GM18951 (cell line): ENCODE data around the gene ZFR2.

ENCODE experiments used
- POLR2A ChIP-seq: IDR thresholded peaks from 4 replicates; pipeline ENCODE4 v1.6.1; 2011; ENCODE audit warnings: mild to moderate bottlenecking; ENCODE audit not compliant: insufficient read length, insufficient read depth; ENCODE audit errors: extremely low read depth
- in situ Hi-C: fragments of 300-500 bp; cut with MboI; formaldehyde crosslinking; loops from one replicate; pipeline ENCODE4 v1.12.0; 2022; ENCODE audit warnings: low sequenced_read_pairs, mixed read lengths, inconsistent platforms; ENCODE audit not compliant: unreplicated experiment

ZFR2 gene

DNA sequence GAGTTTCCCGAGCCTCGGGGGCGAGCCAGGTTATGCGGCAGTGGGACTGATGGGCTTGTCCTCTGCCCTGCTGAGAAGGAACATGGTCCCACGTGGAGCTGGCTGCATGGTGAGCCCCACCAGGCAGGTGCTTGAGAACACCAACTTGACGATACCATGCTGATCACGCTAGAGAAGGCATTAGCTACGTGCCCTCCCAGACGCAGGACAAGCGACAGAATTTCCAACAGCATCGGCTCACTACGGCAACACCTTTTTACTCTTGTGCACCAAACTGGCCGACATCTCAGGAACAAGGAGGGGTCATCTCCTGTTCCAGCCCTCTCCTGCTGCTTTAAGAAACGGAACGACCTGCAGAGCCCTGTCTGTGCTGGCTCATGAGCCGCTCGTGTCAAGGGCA lies 8.3 kb downstream of the ZFR2 start:
- in situ Hi-C loops, result no loop called here

DNA sequence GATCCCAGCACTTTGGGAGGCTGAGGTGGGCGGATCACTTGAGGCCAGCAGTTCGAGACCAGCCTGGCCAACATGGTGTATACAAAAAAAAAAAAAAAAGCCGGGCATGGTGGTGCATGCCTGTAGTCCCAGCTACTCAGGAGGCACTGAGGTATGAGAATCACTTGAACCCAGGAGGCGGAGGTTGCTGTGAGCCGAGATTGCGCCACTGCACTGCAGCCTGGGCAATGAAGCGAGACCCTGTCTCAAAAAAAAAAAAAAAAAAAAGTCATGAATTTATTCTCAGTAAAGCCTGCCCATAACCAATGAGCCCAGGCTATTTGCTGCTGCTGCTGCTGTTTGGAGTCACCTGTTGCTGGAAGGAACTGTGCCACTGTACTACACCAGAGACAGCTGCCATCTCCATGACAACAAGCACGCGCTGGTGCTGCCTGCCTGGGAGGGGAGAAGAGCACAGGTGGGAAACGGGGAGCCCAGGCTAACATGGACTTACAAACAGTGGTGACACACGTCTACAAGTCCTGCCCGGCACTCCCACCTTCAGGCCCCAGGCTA lies 11.3 kb downstream of the ZFR2 start:
- in situ Hi-C loops, result no loop called here
- no peak for TF ChIP-seq POLR2A

More for the DNA sequence above, 8.3 kb downstream of the ZFR2 start:
- TF ChIP-seq POLR2A, result no peak

DNA sequence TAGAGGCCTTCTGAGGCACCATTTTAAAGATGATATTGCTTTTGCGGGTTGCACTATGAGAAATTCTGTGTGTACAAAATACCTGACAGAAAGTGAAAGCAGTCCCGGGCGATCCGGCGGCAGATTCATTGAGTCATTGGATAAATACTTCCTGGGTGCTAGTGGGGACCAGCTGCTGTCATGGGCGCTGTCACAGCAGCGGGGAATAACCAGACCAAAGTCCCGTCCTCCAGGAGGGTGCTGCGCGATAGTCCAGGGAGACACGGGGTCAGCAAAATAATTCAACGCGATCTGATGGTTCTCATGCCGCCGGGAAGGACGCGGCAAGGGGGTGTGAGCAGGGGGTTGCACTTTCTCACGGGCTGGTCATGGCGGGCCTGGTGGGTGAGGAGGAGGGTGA lies 13.5 kb downstream of the ZFR2 start:
- in situ Hi-C loops, result no loop called here
- TF ChIP-seq POLR2A, result no peak

DNA sequence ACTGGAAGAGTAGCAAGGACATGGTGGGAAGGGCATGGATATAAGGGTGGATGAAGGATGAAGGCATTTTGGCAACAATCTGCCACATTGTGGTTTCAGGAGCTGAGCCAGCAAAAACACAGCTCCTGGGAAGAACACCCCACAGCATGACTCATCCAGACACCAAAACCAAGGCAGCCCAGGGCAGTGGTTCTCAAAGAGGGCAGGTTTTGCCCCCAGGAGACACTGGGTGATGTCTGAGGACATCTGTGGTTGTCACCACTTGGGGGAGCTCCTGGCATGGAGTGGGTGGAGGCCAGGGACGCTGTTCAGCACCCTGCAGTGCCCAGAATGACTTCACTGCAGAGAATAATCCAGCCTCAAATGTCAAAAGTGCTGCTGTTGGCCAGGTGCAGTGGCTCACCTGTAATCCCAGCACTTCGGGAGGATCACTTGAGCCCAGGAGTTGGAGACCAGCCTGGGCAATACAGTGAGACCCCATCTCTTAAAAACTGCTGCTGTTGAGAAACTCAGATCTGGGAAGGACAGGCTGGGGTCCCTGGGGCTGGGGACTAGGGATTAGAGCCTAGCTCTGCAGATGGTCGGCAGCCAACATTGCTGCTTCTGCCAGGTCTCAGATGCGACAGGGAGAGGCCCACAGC lies 16.1 kb downstream of the ZFR2 start:
- in situ Hi-C loops, result no loop called here

GRCh38 chr19:3852177-3852511 lies 16.7 kb downstream of the ZFR2 start:
- in situ Hi-C loops, result no loop called here
- TF ChIP-seq POLR2A, result no peak

More for the DNA sequence above, 16.1 kb downstream of the ZFR2 start:
- no peak for TF ChIP-seq POLR2A

- in situ Hi-C loops, result no loop called here
- TF ChIP-seq POLR2A, result no peak
Observed at GRCh38 chr19:3851254-3852176, 17.3 kb downstream of the ZFR2 start.

GRCh38 chr19:3850320-3850972 lies 18.4 kb downstream of the ZFR2 start:
- in situ Hi-C loops, result no loop called here
- TF ChIP-seq POLR2A, result no peak

GRCh38 chr19:3849787-3850186 lies 19.1 kb downstream of the ZFR2 start:
- no peak for TF ChIP-seq POLR2A
- in situ Hi-C loops, result no loop called here

DNA sequence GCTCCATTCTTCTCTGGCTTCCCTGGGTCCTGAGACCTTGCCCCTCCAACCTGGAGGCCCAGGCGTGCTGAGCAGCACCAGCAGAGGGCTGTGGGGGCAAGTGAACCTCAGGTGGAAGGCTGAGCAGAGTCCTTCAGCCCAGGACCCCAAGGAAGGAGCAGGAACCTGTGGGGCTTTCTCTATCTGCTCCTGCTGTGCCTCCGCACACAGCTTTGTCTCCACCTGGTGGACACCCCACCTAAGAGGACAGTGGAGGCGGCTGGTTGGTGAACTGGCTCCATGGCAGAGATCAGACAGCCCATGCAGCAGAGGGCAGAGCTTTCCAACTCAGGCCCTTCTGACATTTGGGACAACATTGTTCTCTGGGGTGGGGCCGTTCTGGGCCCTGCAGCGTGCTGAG lies 19.7 kb downstream of the ZFR2 start:
- TF ChIP-seq POLR2A, result no peak
- in situ Hi-C loops, result no loop called here

DNA sequence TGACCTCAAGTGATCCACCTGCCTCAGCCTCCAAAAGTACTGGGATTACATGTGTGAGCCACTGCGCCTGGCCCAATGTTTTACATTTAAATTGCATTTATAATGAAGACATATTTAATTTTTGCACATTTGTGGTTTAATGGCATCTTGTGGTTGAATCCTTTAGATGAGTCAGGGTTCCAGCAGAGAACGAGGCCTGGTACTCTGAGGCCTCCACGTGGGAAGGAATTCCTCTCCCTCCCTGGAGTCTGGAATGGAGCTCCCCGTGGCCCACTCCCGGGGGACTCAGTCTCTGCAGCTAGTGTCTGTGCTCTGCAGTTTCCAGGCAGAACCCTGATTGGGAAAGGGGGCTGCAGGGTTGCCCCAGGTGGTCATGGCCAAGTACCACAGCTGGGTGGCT lies 24.2 kb downstream of the ZFR2 start:
- TF ChIP-seq POLR2A, result no peak
- in situ Hi-C loops, result no loop called here

DNA sequence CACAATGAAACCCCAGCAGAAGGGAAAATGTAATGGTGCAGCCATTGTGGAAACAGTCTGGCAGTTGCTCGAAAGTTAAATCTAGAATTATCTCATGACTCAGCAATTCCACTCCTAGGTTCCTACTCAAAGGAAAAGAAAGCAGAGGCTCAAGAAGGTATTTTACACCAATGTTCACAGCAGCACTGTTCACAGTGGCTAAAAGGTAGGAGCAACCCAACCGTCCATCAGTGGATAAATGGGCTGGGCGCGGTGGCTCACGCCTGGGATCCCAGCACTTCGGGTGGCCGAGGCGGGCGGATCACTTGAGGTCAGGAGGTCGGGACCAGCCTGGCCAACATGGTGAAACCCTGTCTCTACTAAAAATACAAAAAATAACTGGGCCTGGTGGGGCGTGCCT lies 25.9 kb downstream of the ZFR2 start:
- TF ChIP-seq POLR2A, result no peak
- in situ Hi-C loops, result no loop called here

DNA sequence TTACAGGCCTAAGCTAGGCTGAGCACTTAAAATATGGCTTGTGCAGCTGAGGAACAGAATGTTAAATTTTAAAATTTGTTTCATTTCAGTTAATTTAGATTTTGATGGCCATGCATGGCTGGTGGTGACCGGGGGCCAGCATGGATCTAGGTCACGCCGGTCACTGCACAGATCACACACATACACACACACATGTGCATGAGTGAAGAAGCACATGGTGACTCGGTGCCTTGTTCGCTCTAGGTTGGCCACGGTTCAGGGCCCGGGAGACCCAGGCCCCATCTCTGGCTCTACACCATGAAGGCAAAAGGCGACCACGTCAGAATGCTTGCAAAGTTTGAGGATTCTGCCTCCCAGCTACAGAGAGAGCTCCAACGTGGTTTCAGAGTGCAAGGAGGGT lies 28.0 kb downstream of the ZFR2 start:
- TF ChIP-seq POLR2A, result no peak
- in situ Hi-C loops, result no loop called here

DNA sequence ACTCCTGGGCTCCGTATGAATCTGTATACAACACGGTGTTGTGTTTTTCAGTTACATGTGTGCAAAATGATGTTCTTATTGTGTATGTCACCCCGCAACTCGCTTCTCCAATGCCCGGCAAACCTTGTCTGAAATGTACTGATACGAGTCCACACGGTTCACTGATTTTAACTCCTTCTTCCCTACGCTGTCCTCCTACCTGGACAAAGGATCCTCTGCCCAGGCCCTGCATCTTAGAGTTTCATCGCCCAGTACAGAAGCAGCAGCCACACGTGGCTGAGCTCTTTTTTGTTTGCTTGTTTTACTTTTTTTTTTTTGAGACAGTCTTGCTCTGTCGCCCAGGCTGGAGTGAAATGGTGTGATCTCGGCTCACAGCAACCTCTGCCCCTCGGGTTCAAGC lies 28.9 kb downstream of the ZFR2 start:
- in situ Hi-C loops, result no loop called here
- no peak for TF ChIP-seq POLR2A
